LHCN-M2 (cell line): ENCODE data around the gene CD99. TPM values are rescaled to one million over a fixed set of nuclear protein-coding genes. Genes with fewer than 3 reads are reported as not detected.
"Not testable (repeated sequence)": the region's sequence is repeated elsewhere in the genome, so short reads cannot be mapped to it uniquely, and the experiment has no call there.

Experiments used
- DNase-seq: peaks from one replicate; pipeline ENCODE4 v3.0.0-alpha.2; 2012; ENCODE audit warnings: low read depth
- total RNA-seq: library from RNA; depleted of rRNA; stranded (reverse); fragments of >200 nt; gene quantifications from 2 replicates; pipeline ENCODE4 v1.2.3, GENCODE V29; 2014

CD99 gene
- total RNA-seq, 1 experiment from 2014 or later, result 322 TPM

DNA sequence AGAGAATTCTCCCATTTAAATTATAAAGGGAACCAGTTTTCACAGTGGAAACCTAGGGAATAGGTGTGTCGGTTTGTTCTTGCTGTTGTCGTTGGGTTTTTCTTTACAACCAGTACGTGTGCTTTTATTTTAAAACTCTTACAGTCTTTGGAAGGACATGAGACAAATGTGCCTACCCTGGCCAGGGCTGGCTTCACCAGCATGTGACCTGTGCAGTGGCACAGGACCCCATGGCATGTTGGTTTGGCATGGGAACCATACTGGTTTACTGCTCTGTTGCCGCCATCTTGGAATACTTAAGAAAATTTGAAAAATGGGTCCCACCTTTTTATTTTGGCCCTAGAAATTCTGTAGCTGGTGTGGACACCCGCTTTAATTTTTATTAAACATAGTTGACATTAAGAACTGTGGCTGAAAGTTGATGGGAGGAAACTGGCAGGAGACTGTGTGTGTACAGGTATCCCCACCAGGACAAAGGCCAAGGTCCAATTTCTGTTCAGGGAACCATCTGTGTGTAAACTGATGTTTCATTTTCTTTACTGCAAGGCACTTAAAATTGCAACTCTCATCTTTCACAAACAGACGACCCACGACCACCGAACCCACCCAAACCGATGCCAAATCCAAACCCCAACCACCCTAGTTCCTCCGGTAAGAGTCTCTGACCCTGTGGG is 28.8 kb downstream of the CD99 start:
- DNase-seq, result no peak

DNA sequence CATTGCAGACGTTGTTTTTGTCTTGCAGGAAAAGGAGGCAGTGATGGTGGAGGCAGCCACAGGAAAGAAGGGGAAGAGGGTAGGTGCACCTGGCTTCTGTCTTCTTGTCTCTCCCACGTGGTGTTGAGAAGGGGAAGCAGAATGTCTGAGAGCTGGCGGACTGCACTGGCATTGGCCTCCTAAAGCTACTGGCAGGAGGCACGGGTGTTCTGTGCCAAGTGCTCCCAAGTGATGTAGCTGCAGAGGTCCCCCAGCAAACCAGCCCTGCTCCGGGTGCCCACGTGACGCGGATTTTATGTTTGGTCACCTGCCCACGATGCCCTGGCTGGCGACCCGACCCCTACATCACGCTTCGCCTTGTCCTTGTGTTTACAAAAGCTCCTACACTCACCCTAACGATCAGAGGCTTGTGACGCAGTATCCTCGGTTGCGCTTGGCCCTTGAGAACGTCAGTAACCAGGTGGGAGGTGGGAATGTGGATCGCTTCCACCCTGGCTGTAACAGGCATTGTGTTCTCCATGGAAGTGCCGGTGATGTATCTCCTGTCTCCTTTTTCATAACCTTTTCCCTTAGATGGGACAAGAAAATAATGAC is 32.3 kb downstream of the CD99 start:
- no peak for DNase-seq

DNA sequence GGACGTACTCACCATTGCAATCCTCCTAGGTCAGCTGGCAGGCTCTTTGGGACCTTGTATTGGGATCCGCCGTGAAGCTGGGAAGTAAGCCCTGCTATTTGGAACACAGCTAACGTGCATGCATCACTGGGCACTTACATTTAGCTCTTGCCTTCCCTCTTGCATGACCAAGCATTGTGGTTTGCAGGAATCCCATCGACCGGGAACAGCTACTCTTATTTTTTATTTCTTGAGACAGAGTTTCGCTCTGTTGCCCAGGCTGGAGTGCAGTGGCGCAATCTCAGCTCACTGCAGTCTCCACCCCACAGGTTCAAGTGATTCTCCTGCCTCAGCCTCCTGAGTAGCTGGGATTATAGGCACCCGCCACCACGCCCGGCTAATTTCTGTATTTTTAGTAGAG is 36.2 kb downstream of the CD99 start:
- not testable (repeated sequence) for DNase-seq

DNA sequence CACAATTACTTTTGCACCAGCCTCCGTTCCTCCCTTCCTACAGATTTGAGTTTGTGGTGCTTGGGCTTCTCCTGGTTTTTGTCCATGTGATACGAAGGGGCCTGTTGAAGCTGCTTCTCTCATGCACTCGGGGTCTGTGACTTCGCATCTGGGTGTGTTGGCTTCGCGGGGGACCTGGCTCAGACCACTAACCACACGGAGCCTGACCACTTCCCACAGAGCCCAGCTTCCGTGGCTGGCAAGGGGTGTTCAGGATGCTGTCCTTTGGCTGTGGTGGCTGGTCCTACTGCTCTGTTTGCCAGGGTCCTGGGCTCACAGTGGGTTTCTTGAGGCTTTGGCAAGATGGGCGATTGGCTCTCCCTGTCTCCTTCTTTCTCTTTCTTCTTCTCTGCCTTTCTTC is 41.0 kb downstream of the CD99 start:
- no peak for DNase-seq

DNA sequence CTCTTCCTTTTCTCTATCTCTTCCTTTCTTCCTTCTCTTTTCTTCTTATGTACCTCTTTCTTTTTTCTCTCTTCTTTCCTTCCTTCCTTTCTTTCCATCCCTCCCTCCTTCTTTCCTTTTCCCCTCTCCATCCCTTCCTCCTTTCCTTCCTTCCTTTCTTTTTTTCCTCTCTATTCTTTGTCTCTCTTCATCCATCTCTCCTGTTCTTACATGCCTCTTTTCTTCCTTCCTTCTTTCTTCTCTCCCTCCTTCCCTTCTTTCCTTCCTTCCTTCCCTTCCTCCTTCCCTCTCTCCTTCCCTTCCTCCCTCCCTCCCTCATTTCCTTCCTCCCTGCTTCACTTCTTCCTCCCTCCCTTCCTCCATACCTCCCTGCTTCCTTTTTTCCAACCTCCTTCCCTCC is 41.6 kb downstream of the CD99 start:
- no peak for DNase-seq

DNA sequence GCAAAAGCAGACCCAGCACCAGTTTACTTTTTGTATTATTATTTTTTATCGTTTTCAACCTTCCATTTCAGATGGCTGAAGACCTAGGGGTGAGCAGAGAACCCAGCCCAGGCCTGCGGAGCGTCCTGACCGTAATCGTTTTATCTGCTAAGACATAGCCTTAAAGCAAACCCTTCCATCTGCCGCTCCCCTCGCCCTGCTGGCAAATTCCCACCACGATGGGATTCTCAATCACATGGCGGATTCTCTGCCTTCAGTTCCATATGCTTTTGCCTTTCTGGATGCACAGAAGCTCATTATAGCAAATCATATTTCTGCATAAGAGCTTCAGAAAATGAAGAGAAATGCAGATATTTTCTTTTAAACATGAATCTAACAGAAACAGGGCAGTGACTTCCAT is 42.2 kb downstream of the CD99 start:
- no peak for DNase-seq

DNA sequence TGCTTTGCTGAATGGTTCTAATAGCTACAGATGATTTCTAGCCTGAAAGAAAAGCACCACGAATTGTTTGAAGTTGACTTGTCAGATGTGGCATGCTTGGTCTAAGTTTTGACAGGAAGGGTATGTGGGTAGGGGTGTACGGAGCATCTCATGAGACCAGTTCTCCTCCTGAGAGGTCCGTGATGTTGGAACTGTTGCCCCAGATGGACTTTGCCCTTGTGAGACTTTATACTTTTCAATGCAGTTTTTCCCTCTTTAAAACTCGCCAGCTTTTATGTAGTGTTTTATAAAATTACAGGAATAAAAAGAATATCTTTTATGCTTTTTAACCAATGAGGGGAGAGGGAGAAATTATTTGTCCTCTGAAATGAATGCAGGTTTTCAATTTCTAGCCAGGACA is 44.2 kb downstream of the CD99 start:
- no peak for DNase-seq

DNA sequence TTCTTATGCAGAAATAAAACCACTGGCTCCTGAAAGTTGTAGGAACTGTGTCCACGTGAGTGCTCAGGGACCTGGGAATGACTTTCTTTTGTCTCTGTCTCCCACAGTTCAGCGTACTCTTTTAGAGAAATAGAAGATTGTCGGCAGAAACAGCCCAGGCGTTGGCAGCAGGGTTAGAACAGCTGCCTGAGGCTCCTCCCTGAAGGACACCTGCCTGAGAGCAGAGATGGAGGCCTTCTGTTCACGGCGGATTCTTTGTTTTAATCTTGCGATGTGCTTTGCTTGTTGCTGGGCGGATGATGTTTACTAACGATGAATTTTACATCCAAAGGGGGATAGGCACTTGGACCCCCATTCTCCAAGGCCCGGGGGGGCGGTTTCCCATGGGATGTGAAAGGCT is 49.6 kb downstream of the CD99 start:
- no peak for DNase-seq

DNA sequence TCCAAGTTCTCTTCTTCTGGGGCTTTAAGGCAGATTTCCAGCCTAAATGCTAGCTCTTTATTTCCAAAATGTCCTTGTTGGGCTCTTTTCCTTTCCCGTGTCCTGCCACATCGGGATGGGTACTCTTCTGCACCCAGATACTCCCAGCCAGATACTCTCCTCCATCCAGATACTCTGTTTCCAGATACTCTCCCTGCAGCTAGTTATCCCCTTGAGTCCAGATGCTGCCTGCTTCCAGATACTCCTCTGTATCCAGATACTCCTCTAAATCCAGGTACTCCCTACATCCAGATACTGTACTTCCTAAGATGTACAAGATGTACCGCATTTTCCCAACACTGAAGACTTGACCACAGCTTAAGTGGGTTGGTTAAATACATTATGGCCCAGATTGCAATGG is 50.3 kb downstream of the CD99 start:
- no peak for DNase-seq

DNA sequence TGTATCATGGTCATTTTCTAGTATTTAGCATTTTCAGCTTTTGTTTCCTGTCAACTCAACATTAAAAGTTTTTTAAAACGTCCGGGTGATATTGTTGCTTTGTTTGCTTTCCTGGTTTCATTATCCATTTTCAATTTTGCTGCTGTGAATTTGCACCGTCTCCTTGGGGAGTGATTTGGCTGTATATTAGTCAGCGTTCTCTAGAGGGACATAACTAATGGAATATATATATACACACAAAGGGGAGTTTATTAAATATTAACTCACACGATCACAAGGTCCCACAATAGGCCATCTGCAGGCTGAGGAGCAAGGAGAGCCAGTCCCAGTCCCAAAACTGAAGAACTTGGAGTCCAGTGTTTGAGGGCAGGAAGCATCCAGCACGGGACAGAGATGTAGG is 55.2 kb downstream of the CD99 start:
- not testable (repeated sequence) for DNase-seq

DNA sequence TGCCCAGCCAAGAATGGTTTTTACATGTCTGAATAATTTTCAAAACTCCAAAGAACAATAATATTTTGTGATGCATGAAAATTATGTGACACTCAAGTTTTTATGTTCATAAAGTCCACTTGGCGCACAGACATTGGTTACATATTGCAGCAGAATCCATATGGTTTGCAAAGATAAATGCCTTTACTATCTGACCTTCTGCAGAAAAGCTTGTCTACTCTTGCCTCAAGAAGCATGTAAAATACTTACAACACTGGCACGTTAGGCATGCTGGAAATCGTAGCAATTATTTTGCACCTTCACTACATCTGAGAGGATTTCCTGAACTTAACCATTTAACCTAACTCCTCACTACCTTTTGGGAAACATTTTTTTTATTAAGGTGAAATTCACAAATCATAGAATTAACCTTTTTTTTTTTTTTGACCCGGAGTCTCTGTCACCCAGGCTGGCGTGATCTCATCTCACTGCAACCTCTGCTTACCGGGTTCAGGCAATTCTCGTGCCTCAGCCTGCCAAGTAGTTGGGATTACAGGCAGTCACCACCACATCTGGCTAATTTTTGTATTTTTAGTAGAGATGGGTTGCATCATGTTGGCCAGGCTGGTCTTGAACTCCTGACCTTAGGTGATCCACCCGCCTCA is 57.2 kb downstream of the CD99 start:
- DNase-seq, result no peak

DNA sequence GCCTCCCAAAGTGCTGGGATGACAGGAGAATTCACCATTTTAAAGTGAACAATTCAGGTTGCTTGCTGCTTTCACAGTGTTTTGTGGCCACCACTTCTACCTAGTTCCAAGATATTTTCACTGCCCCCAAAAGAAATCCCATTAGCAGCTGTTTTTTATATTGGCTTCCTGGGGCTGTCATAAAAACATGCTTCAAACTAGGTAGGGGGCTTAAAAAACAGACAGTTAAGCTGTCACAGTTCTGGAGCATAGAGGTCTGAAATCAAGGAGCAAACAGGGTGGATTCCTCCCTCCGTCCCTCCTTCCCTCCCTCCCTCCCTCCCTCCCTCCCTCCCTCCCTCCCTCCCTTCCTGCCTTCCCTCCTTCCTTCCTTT is 57.7 kb downstream of the CD99 start:
- no peak for DNase-seq

DNA sequence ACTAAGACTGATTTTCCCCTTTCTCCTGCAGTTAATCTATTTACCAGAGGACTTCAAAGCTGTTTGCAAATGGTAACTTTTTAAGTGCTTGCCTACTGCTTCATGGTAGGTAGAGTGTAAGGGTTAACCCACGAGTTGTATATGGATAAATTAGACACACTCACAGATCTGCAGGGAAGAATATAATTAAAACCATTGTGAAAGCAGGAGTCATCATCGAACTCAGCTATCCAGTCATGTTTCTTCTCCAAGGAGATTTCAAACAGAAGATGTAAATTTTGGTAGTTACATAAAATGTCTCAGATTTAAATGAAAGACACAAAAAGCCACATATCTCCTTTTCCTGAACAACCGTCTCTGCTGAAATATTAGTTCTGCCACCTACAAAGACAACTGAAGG is 60.2 kb downstream of the CD99 start:
- DNase-seq, result no peak

DNA sequence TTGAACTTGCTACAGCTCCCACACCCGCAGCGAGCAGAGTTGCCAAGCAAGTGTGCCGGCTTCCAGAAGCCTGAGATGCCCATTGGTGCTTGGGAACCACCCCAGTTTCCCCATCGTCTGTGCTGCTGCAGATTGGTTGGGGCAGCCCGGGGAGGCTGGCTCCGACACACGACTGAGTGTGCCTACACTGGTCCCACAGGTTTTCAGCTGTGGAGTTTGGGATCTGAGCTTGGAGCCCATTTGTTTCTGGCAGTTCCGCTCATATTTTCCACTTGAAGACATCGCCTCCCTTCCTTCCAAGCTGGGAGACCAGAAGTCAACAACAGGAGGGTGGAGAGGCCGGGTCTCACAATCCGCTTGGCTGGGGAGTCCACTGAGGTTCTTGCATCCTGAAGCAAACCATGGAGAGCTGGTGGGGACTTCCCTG is 60.8 kb downstream of the CD99 start, which contains the start of gene XG:
TSS of gene XG (plus strand) at position 167 of the 427 bp plus-strand sequence. CDS start at position 402, 235 bp downstream.
- DNase-seq, result peak; percentile 26

DNA sequence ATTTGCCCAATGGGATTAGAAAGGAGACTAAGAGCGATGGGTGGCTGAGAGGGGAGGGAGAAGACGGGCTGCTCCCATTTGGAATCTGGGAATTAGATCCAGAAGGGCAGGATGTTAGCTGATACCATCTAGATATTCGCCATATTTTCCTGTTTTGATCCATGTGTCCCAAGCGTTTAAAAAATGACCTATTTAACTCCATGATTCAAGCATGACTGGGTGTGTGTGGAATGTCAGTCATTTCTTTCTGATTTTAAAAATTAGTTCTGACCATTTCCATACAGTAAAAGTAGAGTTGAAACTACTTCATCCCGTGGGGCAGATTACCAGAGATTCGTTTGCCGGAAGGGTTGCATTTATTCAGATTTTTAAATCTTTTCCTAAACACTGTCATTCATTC is 61.3 kb downstream of the CD99 start:
- DNase-seq, result peak; percentile 40

DNA sequence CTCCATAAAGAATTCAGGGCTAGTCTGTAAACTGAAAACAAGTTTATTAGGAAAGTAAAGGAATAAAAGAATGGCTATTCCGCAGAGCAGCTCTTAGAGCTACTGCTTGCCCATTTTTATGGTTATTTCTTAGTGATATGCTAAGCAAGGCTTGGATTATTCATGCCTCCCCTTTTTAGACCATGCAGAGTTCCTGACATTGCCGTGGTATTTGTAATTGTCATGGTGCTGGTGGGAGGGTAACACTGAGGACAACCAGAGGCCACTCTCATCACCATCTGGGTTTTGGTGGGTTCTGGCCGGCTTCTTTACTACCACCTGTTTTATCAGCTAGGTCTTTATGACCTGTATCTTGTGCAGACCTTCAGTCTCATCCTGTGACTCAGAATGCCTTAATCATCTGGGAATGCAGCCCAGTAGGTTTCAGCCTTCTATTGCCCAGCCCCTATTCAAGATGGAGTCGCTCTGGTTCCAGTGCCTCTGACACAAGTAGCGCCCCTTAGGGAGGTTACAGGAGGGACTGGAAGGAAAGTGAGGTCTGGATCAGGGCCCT is 64.1 kb downstream of the CD99 start:
- peak; percentile 42 for DNase-seq

DNA sequence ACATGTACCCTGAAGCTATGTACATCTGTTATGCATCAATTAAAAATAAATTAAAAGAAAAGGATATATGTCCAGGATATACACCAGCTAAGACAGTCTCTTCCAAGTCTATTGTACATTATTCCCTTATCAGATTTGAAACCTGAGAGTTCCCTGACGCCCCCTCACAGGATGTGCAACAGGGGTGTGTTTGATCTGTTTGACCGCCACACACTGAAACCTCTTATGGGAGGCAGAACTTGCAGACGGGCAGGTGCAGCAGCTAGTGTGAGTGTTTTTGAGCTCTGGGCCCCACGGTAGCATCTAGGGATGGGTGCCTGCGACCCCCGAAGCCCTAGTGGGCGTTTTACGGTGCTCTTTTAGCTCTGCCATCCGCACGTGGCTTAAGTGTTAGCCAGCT is 65.5 kb downstream of the CD99 start:
- no peak for DNase-seq

DNA sequence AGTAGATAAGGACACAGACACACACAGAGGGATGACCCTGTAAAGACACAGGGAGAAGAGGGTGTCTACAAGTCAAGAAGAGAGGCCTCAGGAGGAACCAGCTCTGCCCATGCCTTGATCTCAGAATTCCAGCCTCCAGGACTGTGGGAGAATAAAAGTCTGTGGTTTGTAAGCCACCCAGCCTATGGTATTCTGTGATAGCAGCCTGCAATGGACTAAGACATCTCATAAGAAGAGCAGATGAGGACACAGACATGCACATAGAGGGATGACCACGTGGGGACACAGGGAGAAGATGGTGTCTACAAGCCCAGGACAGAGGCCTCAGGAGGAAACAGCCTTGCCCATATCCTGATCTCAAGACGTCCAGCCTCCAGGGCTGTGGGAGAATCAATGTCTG is 70.2 kb downstream of the CD99 start:
- no peak for DNase-seq

DNA sequence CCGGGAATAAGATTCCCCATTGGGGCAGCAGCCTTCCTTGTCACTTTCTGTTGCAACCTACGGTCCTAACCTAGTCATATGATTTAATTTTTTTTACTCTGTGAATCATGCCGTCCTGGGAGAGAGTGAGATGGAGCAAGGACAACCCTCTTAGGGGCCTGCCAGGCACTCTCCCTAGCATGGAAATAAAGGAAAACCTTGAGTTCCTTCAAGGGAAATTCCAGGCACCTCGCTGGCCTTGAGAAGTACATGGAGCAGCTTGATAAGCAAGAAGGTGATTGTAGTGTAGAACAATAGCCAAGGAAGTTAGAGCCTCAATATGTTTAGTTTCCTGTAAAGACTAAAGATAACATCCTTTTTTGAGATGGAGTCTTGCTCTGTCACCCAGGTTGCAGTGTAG is 71.6 kb downstream of the CD99 start:
- not testable (repeated sequence) for DNase-seq

DNA sequence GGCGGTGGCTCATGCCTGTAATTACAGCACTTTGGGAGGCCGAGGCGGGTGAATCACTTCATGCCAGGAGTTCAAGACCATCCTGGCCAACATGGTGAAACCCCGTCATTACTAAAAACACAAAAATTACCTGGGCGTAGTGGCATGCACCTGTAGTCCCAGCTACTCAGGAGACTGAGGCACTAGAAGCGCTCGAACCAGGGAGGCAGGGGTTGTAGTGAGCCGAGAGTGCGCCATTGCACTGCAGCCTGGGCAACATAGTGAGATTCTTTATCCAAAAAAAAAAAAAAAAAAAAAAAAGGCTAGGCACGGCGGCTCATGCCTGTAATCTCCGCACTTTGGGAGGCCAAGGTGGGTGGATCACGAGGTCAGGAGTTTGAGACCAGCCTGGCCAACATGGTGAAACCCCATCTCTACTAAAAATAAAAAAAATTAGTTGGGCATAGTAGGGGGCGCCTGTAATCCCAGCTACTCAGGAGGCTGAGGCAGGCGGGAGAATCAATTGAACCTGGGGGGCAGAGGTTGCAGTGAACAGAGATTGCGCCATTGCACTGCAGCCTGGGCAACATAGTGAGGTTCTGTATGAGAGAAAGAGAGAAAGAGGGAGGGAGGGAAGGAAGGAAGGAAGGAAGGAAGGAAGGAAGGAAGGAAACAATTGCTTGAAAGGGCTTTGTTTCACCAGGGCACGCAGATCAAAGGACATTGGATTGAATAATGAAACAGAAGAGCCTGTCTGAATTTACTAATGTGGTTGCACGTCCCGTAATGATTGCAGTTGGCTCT is 73.9 kb downstream of the CD99 start:
- DNase-seq, result not testable (repeated sequence)

DNA sequence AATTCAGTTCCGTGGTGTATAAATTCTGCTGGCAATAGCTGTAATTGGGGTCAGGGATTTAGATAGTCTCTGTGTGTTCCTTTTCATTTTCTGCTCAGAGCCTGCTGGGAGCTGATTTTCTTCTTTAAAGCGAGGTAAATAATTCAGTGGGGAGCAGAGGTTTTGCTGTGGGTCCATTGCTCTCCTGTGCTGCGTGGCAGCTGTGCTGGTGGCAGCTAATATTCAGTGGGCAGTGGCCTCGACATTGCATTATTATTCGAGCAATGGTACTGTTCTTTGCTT is 74.4 kb downstream of the CD99 start:
- no peak for DNase-seq

DNA sequence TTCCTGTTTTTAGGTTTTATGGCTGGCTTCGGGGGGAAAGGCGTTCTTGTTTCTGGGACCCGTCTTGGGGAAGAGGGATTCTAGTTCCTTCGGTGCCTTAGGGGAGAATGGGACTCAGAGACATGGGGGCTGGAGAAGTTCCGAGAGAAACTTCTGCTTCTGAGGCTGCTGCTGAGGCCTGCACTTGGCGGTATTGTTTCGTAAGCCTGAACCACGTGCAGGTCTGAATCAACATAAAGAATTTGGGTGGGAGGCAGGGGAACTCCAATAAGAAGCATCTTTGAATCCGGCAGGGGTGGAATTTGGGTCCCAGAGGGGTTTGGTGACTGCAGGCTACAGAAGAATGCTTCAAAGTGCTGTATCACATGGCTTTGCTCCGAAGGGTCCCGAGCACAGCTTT is 75.8 kb downstream of the CD99 start:
- no peak for DNase-seq
